ENCODE data around the gene BSG.

The BSG gene

GRCh38 chr19:629961-630714 lies 57.7 kb downstream of the BSG start:
- ChIA-PET POLR2A (interaction anchor here (0.6 kb wide), 1 partner anchor 25 kb away, joined by 3 read pairs; no protein-coding TSS in a partner anchor), CTCF (interaction anchor here (0.6 to 1.6 kb wide), 3 partner anchors 41 to 119 kb away, joined by 4 to 6 read pairs (median 4); no protein-coding TSS in a partner anchor)
- no peak overlapping the region for H3K4me3 ChIP-seq (ENCODE audit: low read depth, low read length)
- peaks cover 3% of the 10 kb centered on the region; the same call in 1 of the 2 replicates for H3K4me1 ChIP-seq (ENCODE audit: control insufficient read depth, insufficient read depth, low read length)
- TF ChIP-seq ZNF518A (tag by site-specific recombination; conservative IDR thresholded peaks at IDR 0.05; ENCODE audit: low read depth), result no peak
- no peak for TF ChIP-seq IKZF3 (tag by site-specific recombination; IDR thresholded peaks at IDR 0.05)
- no peak for TF ChIP-seq KLF7 (tag by site-specific recombination; IDR thresholded peaks at IDR 0.05; ENCODE audit: borderline replicate concordance)
- TF ChIP-seq ZNF140 (tag by site-specific recombination; IDR thresholded peaks at IDR 0.05), result no peak
- no peak for TF ChIP-seq ZNF571 (tag by site-specific recombination; IDR thresholded peaks at IDR 0.05)
- no peak for TF ChIP-seq ZNF488 (tag by site-specific recombination; IDR thresholded peaks at IDR 0.05)
- no peak for TF ChIP-seq ZFHX2 (tag by site-specific recombination; conservative IDR thresholded peaks at IDR 0.05)
- TF ChIP-seq ZNF530 (tag by site-specific recombination; IDR thresholded peaks at IDR 0.05; ENCODE audit: low read depth), result no peak
- TF ChIP-seq ZNF664 (tag by site-specific recombination; IDR thresholded peaks at IDR 0.05), result no peak
- TF ChIP-seq SP7 (tag by site-specific recombination; IDR thresholded peaks at IDR 0.05), result no peak
- TF ChIP-seq ZNF24 (tag by site-specific recombination; IDR thresholded peaks at IDR 0.05), result no peak
- TF ChIP-seq ZNF398 (tag by site-specific recombination; IDR thresholded peaks at IDR 0.05), result no peak
- TF ChIP-seq ZBTB7A (tag by site-specific recombination; IDR thresholded peaks at IDR 0.05; ENCODE audit: low read depth), result no peak
- TF ChIP-seq BCL11B (tag by site-specific recombination; IDR thresholded peaks at IDR 0.05; ENCODE audit: low read depth), result no peak
- no peak for TF ChIP-seq SP3 (tag by site-specific recombination; IDR thresholded peaks at IDR 0.05)
- H3K9me3 ChIP-seq (ENCODE audit: control insufficient read depth, insufficient read depth, low read depth, low read length), result no peaks in the 10 kb centered on the region
- H3K36me3 ChIP-seq (ENCODE audit: control insufficient read depth in 2 of 2, insufficient read depth in 1 of 2, low read length in 2 of 2), result peaks cover 18 to 48% of the 10 kb centered on the region in 2 experiments; a peak in 2 of 3 replicates
- H3K27ac ChIP-seq (ENCODE audit: extremely low read depth, low read depth, low read length), result no peak overlapping the region

- CTCF ChIA-PET, result interaction anchor here (0.8 kb wide), 1 partner anchor 52 kb away, joined by 4 read pairs; no protein-coding TSS in a partner anchor
- TF ChIP-seq RBAK (tag by site-specific recombination; IDR thresholded peaks at IDR 0.05) (no peak), ZIC2 (tag by site-specific recombination; IDR thresholded peaks at IDR 0.05) (peak; percentile 93), EGR2 (tag by site-specific recombination; IDR thresholded peaks at IDR 0.05; ENCODE audit: low read depth) (0 out of 2 replicates have a peak, but pooled peaks have one; percentile 31), ZNF555 (tag by site-specific recombination; conservative IDR thresholded peaks at IDR 0.05) (no peak), GLIS1 (tag by site-specific recombination; IDR thresholded peaks at IDR 0.05) (peak; percentile 58), ZFHX2 (tag by site-specific recombination; conservative IDR thresholded peaks at IDR 0.05) (peak; percentile 62), ZNF692 (tag by site-specific recombination; IDR thresholded peaks at IDR 0.05) (0 out of 2 replicates have a peak, but pooled peaks have one; percentile 10), ZNF768 (tag by site-specific recombination; IDR thresholded peaks at IDR 0.05) (no peak), GLIS2 (tag by site-specific recombination; IDR thresholded peaks at IDR 0.05) (peak; percentile 58), ZNF335 (tag by site-specific recombination; conservative IDR thresholded peaks at IDR 0.05) (peak; percentile 65), KLF9 (tag by site-specific recombination; IDR thresholded peaks at IDR 0.05; ENCODE audit: low read depth) (peak; percentile 52; the same call in 1 of the 2 replicates)
Observed at GRCh38 chr19:632579-633067, 60.2 kb downstream of the BSG start.

More at GRCh38 chr19:632579-633067, 60.2 kb downstream of the BSG start:
- peak overlapping the region; percentile 70 for H3K4me3 ChIP-seq (ENCODE audit: low read depth, low read length)
- peak overlapping the region; percentile 88 for H3K27ac ChIP-seq (ENCODE audit: extremely low read depth, low read depth, low read length)
- H3K9me3 ChIP-seq (ENCODE audit: control insufficient read depth, insufficient read depth, low read depth, low read length), result no peaks in the 10 kb centered on the region
- H3K36me3 ChIP-seq (ENCODE audit: control insufficient read depth in 2 of 2, insufficient read depth in 1 of 2, low read length in 2 of 2), result peaks cover 13 to 37% of the 10 kb centered on the region in 2 experiments; a peak in 2 of 3 replicates
- POLR2A ChIA-PET, result interaction anchor here (0.7 to 1.3 kb wide), 3 partner anchors 9 to 49 kb away, joined by 3 to 6 read pairs (median 4); no protein-coding TSS in a partner anchor
- H3K4me1 ChIP-seq (ENCODE audit: control insufficient read depth, insufficient read depth, low read length), result peaks cover 3% of the 10 kb centered on the region; the same call in 1 of the 2 replicates
